NCI-H187 (cell line): ENCODE measurements around the gene TMPRSS9.

ENCODE experiments used
- DNase-seq, 2 experiments: peaks; one replicate each; lab custom pipeline; 2025; lab: John Stamatoyannopoulos, UW

Gene TMPRSS9

GRCh38 chr19:2361246-2362045 is 1.4 kb downstream of the TMPRSS9 start:
- DNase-seq, result no peak

- DNase-seq, result no peak
Measured at GRCh38 chr19:2362046-2362969, 2.2 kb downstream of the TMPRSS9 start.

GRCh38 chr19:2362970-2363300 is 2.9 kb downstream of the TMPRSS9 start:
- DNase-seq, result no peak

GRCh38 chr19:2363419-2363818 is 3.4 kb downstream of the TMPRSS9 start:
- no peak for DNase-seq

GRCh38 chr19:2365201-2365970 is 5.3 kb downstream of the TMPRSS9 start:
- DNase-seq, result no peak

- no peak for DNase-seq
Measured at GRCh38 chr19:2371656-2372055, 11.6 kb downstream of the TMPRSS9 start.

GRCh38 chr19:2372076-2372612 is 12.1 kb downstream of the TMPRSS9 start:
- DNase-seq, result no peak

- DNase-seq, result no peak
Measured at GRCh38 chr19:2374808-2375207, 14.7 kb downstream of the TMPRSS9 start.

GRCh38 chr19:2375353-2376121 is 15.5 kb downstream of the TMPRSS9 start:
- no peak for DNase-seq

GRCh38 chr19:2376784-2377519 is 16.9 kb downstream of the TMPRSS9 start:
- no peak for DNase-seq

- no peak for DNase-seq
Measured at GRCh38 chr19:2380567-2380966, 20.5 kb downstream of the TMPRSS9 start.

- peak; percentile 31 to 32 for DNase-seq
Measured at GRCh38 chr19:2381148-2381820, 21.2 kb downstream of the TMPRSS9 start.

- DNase-seq, result no peak
Measured at GRCh38 chr19:2382530-2383222, 22.6 kb downstream of the TMPRSS9 start.

GRCh38 chr19:2385053-2385721 is 25.1 kb downstream of the TMPRSS9 start:
- DNase-seq, result peak; percentile 55 to 88

GRCh38 chr19:2387367-2388288 is 27.6 kb downstream of the TMPRSS9 start:
- no peak for DNase-seq

- no peak for DNase-seq
Measured at GRCh38 chr19:2389594-2389993, 29.5 kb downstream of the TMPRSS9 start.

GRCh38 chr19:2391118-2391725 is 31.2 kb downstream of the TMPRSS9 start:
- peak in 1 of 2 experiments; percentile 44 for DNase-seq
